HEK293 (cell line): ENCODE results near the gene MAP1B.

Source experiments
- CTCF ChIA-PET: fragments of 350-600 bp; formaldehyde crosslinking; extraction: SDS; loops from one replicate; lab custom pipeline; 2021; ENCODE audit warnings: antibody characterized with exemption; lab: Yijun Ruan, JAX
- POLR2A ChIA-PET: fragments of 300-600 bp; formaldehyde crosslinking; extraction: SDS; loops from one replicate; lab custom pipeline; 2020; ENCODE audit warnings: antibody characterized with exemption, inconsistent platforms; lab: Yijun Ruan, JAX
- H3K27ac ChIP-seq: fragments of 200-500 bp; sonication (Bioruptor generic); 2 replicates; pipeline ENCODE4 v1.5.1; 2014; ENCODE audit warnings: low read depth, low read length, control low read depth, inconsistent platforms; ENCODE audit errors: extremely low read depth
- H3K36me3 ChIP-seq, 2 experiments: fragments of 200-500 bp in 1 of 2; sonication (Bioruptor generic) in 1 of 2; 1 replicate in 1 of 2; 2 replicates in 1 of 2; pipeline ENCODE4 v1.5.1; 2014 to 2017; ENCODE audit warnings: inconsistent platforms in 2 of 2, low read length in 2 of 2; ENCODE audit not compliant: control insufficient read depth in 2 of 2, insufficient read depth in 1 of 2
- H3K4me1 ChIP-seq: fragments of 200-500 bp; sonication (Bioruptor generic); 2 replicates; pipeline ENCODE4 v1.5.1; 2014; ENCODE audit warnings: mild to moderate bottlenecking, low read length, inconsistent platforms; ENCODE audit not compliant: control insufficient read depth, insufficient read depth
- H3K4me3 ChIP-seq: 2 replicates; pipeline ENCODE4 v1.5.1; 2011; ENCODE audit warnings: low read depth, mild to moderate bottlenecking, control low read depth, low read length, moderate library complexity
- H3K9me3 ChIP-seq: fragments of 200-500 bp; sonication (Bioruptor generic); 2 replicates; pipeline ENCODE4 v1.5.1; 2014; ENCODE audit warnings: low read depth, low read length, inconsistent platforms; ENCODE audit not compliant: control insufficient read depth, insufficient read depth
- KLF16 ChIP-seq: fragments of 450-650 bp; formaldehyde crosslinking; IDR thresholded peaks from 2 replicates; pipeline ENCODE4 v1.5.1; 2017; ENCODE audit warnings: missing biosample characterization, missing genetic modification characterization
- KLF8 ChIP-seq: fragments of 450-650 bp; formaldehyde crosslinking; IDR thresholded peaks from 2 replicates; pipeline ENCODE4 v1.5.1; 2016; ENCODE audit warnings: missing biosample characterization, missing genetic modification characterization
- MYNN ChIP-seq: fragments of 450-650 bp; formaldehyde crosslinking; IDR thresholded peaks from 2 replicates; pipeline ENCODE4 v1.5.1; 2016; ENCODE audit warnings: missing biosample characterization, missing genetic modification characterization, borderline replicate concordance
- SP7 ChIP-seq: fragments of 450-650 bp; formaldehyde crosslinking; IDR thresholded peaks from 2 replicates; pipeline ENCODE4 v1.5.1; 2016; ENCODE audit warnings: missing biosample characterization, missing genetic modification characterization
- YY2 ChIP-seq: fragments of 450-650 bp; formaldehyde crosslinking; IDR thresholded peaks from 2 replicates; pipeline ENCODE4 v1.5.1; 2016; ENCODE audit warnings: missing biosample characterization, missing genetic modification characterization
- ZBTB1 ChIP-seq: fragments of 450-650 bp; formaldehyde crosslinking; IDR thresholded peaks from 2 replicates; pipeline ENCODE4 v1.5.1; 2016; ENCODE audit warnings: missing biosample characterization, missing genetic modification characterization
- ZIC2 ChIP-seq: fragments of 450-650 bp; formaldehyde crosslinking; IDR thresholded peaks from 2 replicates; pipeline ENCODE4 v1.5.1; 2016; ENCODE audit warnings: missing biosample characterization, missing genetic modification characterization
- ZNF146 ChIP-seq: fragments of 450-650 bp; formaldehyde crosslinking; IDR thresholded peaks from 2 replicates; pipeline ENCODE4 v1.5.1; 2016; ENCODE audit warnings: missing biosample characterization, missing genetic modification characterization
- ZNF155 ChIP-seq: fragments of 450-650 bp; formaldehyde crosslinking; IDR thresholded peaks from 2 replicates; pipeline ENCODE4 v1.5.1; 2016; ENCODE audit warnings: missing biosample characterization, missing genetic modification characterization
- ZNF2 ChIP-seq: fragments of 450-650 bp; formaldehyde crosslinking; IDR thresholded peaks from 2 replicates; pipeline ENCODE4 v1.5.1; 2016; ENCODE audit warnings: missing biosample characterization, missing genetic modification characterization
- ZNF37A ChIP-seq: fragments of 450-650 bp; IDR thresholded peaks from 2 replicates; pipeline ENCODE4 v1.5.1; 2018; ENCODE audit warnings: missing biosample characterization, missing genetic modification characterization
- ZNF394 ChIP-seq: fragments of 450-650 bp; formaldehyde crosslinking; IDR thresholded peaks from 2 replicates; pipeline ENCODE4 v1.5.1; 2016; ENCODE audit warnings: missing biosample characterization, missing genetic modification characterization, mild to moderate bottlenecking, moderate library complexity, borderline replicate concordance
- ZNF416 ChIP-seq: fragments of 450-650 bp; formaldehyde crosslinking; IDR thresholded peaks from 2 replicates; pipeline ENCODE4 v1.5.1; 2016; ENCODE audit warnings: missing biosample characterization, missing genetic modification characterization
- ZNF555 ChIP-seq: fragments of 450-650 bp; formaldehyde crosslinking; conservative IDR thresholded peaks from 2 replicates; pipeline ENCODE4 v1.5.1; 2017; ENCODE audit warnings: missing biosample characterization, mild to moderate bottlenecking, missing genetic modification characterization, inconsistent platforms
- ZNF621 ChIP-seq: fragments of 450-650 bp; formaldehyde crosslinking; IDR thresholded peaks from 2 replicates; pipeline ENCODE4 v1.5.1; 2017; ENCODE audit warnings: missing biosample characterization, missing genetic modification characterization
- ZNF624 ChIP-seq: fragments of 450-650 bp; formaldehyde crosslinking; IDR thresholded peaks from 2 replicates; pipeline ENCODE4 v1.5.1; 2017; ENCODE audit warnings: missing biosample characterization, missing genetic modification characterization
- ZNF670 ChIP-seq: fragments of 450-650 bp; formaldehyde crosslinking; IDR thresholded peaks from 2 replicates; pipeline ENCODE4 v1.5.1; 2016; ENCODE audit warnings: missing biosample characterization, missing genetic modification characterization, low read depth
- ZNF677 ChIP-seq: fragments of 450-650 bp; IDR thresholded peaks from 2 replicates; pipeline ENCODE4 v1.5.0; 2018; ENCODE audit warnings: missing biosample characterization, mild to moderate bottlenecking, missing genetic modification characterization, moderate library complexity
- ZSCAN23 ChIP-seq: fragments of 450-650 bp; formaldehyde crosslinking; IDR thresholded peaks from 2 replicates; pipeline ENCODE4 v1.5.1; 2016; ENCODE audit warnings: missing biosample characterization, missing genetic modification characterization
- TF ChIP-seq, protein P1 (sequence below): fragments of 450-650 bp; formaldehyde crosslinking; conservative IDR thresholded peaks from 2 replicates; pipeline ENCODE4 v1.5.1; 2016; ENCODE audit warnings: low read depth, missing biosample characterization, missing genetic modification characterization
- TF ChIP-seq, protein P2 (sequence below): fragments of 450-650 bp; formaldehyde crosslinking; IDR thresholded peaks from 2 replicates; pipeline ENCODE4 v1.5.1; 2017; ENCODE audit warnings: missing biosample characterization, missing genetic modification characterization
- TF ChIP-seq, protein P3 (sequence below): fragments of 450-650 bp; formaldehyde crosslinking; IDR thresholded peaks from 2 replicates; pipeline ENCODE4 v1.5.1; 2016; ENCODE audit warnings: missing biosample characterization, missing genetic modification characterization
- TF ChIP-seq, protein P4 (sequence below): fragments of 450-650 bp; formaldehyde crosslinking; IDR thresholded peaks from 2 replicates; pipeline ENCODE4 v1.5.1; 2017; ENCODE audit warnings: missing biosample characterization, missing genetic modification characterization

The MAP1B gene

DNA sequence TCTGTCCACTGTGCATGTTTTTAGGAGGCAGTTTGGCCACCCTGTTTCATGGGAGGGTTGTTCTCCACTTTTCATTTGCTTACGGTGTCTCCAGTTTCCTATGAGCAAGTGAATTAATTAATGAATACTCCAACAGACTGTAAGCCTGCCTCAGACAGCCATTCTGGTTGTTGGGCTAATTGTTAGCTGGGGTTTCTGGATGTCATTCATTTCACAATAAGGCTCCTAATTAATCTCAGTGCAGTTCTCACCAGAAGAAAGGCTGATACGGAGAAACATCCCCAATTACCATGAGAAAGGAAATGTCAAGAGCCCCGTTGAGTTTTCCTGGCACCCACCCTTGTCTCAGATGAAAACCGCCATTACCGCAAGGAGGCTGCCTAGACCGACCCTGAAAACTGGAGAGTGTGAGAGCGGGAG lies 75.8 kb downstream of the MAP1B start (continued):
- TF ChIP-seq, protein P1, sequence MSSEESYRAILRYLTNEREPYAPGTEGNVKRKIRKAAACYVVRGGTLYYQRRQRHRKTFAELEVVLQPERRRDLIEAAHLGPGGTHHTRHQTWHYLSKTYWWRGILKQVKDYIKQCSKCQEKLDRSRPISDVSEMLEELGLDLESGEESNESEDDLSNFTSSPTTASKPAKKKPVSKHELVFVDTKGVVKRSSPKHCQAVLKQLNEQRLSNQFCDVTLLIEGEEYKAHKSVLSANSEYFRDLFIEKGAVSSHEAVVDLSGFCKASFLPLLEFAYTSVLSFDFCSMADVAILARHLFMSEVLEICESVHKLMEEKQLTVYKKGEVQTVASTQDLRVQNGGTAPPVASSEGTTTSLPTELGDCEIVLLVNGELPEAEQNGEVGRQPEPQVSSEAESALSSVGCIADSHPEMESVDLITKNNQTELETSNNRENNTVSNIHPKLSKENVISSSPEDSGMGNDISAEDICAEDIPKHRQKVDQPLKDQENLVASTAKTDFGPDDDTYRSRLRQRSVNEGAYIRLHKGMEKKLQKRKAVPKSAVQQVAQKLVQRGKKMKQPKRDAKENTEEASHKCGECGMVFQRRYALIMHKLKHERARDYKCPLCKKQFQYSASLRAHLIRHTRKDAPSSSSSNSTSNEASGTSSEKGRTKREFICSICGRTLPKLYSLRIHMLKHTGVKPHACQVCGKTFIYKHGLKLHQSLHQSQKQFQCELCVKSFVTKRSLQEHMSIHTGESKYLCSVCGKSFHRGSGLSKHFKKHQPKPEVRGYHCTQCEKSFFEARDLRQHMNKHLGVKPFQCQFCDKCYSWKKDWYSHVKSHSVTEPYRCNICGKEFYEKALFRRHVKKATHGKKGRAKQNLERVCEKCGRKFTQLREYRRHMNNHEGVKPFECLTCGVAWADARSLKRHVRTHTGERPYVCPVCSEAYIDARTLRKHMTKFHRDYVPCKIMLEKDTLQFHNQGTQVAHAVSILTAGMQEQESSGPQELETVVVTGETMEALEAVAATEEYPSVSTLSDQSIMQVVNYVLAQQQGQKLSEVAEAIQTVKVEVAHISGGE (tag by site-specific recombination) = no peak
- TF ChIP-seq ZBTB1 (tag by site-specific recombination) = no peak
- no peak for TF ChIP-seq ZNF146 (tag by site-specific recombination)
- TF ChIP-seq KLF16 (tag by site-specific recombination) = no peak
- no peak for TF ChIP-seq ZNF37A
- TF ChIP-seq ZNF555 (tag by site-specific recombination) = no peak

DNA sequence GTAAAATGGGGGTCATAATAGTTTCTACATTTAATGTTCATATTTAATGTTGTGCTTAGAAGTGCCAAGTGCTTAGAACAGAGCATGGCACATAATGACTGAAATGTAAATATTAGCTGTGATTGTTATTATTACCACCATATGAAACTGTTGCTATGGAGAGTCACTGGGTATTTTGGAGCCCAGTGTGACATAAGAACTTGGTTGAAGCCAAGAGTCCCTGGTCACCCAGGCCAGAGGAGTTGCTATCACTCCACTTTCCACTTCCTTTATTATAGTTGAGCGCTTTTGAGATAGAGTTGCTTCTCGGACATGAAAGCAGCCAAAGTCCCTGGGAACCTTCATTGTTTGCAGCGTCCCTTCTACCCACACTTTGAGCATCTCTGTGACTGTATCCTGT lies 77.1 kb downstream of the MAP1B start:
- Histone ChIP-seq H3K27ac (no peak overlapping the region), H3K4me3 (no peak overlapping the region), H3K36me3 (peaks cover 0 to 42% of the 10 kb centered on the region in 2 experiments; a peak in 2 of 3 replicates), H3K4me1 (no peaks in the 10 kb centered on the region), H3K9me3 (no peaks in the 10 kb centered on the region)
- ChIA-PET CTCF (no interaction called here), POLR2A (no interaction called here)
- no peak for TF ChIP-seq KLF8
- no peak for TF ChIP-seq ZNF677
- no peak for TF ChIP-seq ZNF624 (tag by site-specific recombination)
- TF ChIP-seq MYNN = no peak
- TF ChIP-seq ZSCAN23 (tag by site-specific recombination) = no peak
- no peak for TF ChIP-seq ZNF394 (tag by site-specific recombination)
- TF ChIP-seq, protein P2, sequence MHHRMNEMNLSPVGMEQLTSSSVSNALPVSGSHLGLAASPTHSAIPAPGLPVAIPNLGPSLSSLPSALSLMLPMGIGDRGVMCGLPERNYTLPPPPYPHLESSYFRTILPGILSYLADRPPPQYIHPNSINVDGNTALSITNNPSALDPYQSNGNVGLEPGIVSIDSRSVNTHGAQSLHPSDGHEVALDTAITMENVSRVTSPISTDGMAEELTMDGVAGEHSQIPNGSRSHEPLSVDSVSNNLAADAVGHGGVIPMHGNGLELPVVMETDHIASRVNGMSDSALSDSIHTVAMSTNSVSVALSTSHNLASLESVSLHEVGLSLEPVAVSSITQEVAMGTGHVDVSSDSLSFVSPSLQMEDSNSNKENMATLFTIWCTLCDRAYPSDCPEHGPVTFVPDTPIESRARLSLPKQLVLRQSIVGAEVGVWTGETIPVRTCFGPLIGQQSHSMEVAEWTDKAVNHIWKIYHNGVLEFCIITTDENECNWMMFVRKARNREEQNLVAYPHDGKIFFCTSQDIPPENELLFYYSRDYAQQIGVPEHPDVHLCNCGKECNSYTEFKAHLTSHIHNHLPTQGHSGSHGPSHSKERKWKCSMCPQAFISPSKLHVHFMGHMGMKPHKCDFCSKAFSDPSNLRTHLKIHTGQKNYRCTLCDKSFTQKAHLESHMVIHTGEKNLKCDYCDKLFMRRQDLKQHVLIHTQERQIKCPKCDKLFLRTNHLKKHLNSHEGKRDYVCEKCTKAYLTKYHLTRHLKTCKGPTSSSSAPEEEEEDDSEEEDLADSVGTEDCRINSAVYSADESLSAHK = no peak
- TF ChIP-seq ZNF621 (tag by site-specific recombination) = no peak
- no peak for TF ChIP-seq ZNF416 (tag by site-specific recombination)
- no peak for TF ChIP-seq ZIC2
- TF ChIP-seq SP7 (tag by site-specific recombination) = no peak
- TF ChIP-seq YY2 (tag by site-specific recombination) = no peak
- TF ChIP-seq, protein P3, sequence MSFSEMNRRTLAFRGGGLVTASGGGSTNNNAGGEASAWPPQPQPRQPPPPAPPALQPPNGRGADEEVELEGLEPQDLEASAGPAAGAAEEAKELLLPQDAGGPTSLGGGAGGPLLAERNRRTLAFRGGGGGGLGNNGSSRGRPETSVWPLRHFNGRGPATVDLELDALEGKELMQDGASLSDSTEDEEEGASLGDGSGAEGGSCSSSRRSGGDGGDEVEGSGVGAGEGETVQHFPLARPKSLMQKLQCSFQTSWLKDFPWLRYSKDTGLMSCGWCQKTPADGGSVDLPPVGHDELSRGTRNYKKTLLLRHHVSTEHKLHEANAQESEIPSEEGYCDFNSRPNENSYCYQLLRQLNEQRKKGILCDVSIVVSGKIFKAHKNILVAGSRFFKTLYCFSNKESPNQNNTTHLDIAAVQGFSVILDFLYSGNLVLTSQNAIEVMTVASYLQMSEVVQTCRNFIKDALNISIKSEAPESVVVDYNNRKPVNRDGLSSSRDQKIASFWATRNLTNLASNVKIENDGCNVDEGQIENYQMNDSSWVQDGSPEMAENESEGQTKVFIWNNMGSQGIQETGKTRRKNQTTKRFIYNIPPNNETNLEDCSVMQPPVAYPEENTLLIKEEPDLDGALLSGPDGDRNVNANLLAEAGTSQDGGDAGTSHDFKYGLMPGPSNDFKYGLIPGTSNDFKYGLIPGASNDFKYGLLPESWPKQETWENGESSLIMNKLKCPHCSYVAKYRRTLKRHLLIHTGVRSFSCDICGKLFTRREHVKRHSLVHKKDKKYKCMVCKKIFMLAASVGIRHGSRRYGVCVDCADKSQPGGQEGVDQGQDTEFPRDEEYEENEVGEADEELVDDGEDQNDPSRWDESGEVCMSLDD = no peak
- TF ChIP-seq, protein P4, sequence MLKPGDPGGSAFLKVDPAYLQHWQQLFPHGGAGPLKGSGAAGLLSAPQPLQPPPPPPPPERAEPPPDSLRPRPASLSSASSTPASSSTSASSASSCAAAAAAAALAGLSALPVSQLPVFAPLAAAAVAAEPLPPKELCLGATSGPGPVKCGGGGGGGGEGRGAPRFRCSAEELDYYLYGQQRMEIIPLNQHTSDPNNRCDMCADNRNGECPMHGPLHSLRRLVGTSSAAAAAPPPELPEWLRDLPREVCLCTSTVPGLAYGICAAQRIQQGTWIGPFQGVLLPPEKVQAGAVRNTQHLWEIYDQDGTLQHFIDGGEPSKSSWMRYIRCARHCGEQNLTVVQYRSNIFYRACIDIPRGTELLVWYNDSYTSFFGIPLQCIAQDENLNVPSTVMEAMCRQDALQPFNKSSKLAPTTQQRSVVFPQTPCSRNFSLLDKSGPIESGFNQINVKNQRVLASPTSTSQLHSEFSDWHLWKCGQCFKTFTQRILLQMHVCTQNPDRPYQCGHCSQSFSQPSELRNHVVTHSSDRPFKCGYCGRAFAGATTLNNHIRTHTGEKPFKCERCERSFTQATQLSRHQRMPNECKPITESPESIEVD (tag by site-specific recombination) = no peak
- no peak for TF ChIP-seq ZNF155 (tag by site-specific recombination)
- TF ChIP-seq ZNF670 (tag by site-specific recombination) = no peak
- no peak for TF ChIP-seq ZNF2
